RWPE1 (cell line): ENCODE data around the gene CRLF3.

ENCODE experiments used
- CTCF ChIA-PET: fragments of 350-600 bp; sonication (Branson Sonifier 250); formaldehyde crosslinking; extraction: SDS; loops from one replicate; lab custom pipeline; 2021; lab: Yijun Ruan, JAX
- POLR2A ChIA-PET: fragments of 400-600 bp; formaldehyde crosslinking; extraction: SDS; loops from one replicate; lab custom pipeline; 2020; ENCODE audit warnings: antibody characterized with exemption; ENCODE audit not compliant: low non-redundant PET; lab: Yijun Ruan, JAX
- DNase-seq: peaks from one replicate; pipeline ENCODE4 v3.0.0; 2012; ENCODE audit warnings: low spot score
- H3K27ac ChIP-seq: fragments of 450-650 bp; 2 replicates; pipeline ENCODE4 v1.5.1; 2017
- TF ChIP-seq, protein P1 (sequence below): fragments of 450-650 bp; conservative IDR thresholded peaks from 2 replicates; pipeline ENCODE4 v1.5.1; 2017; ENCODE audit warnings: low read depth, mild to moderate bottlenecking

Gene CRLF3, protein sequence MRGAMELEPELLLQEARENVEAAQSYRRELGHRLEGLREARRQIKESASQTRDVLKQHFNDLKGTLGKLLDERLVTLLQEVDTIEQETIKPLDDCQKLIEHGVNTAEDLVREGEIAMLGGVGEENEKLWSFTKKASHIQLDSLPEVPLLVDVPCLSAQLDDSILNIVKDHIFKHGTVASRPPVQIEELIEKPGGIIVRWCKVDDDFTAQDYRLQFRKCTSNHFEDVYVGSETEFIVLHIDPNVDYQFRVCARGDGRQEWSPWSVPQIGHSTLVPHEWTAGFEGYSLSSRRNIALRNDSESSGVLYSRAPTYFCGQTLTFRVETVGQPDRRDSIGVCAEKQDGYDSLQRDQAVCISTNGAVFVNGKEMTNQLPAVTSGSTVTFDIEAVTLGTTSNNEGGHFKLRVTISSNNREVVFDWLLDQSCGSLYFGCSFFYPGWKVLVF

DNA sequence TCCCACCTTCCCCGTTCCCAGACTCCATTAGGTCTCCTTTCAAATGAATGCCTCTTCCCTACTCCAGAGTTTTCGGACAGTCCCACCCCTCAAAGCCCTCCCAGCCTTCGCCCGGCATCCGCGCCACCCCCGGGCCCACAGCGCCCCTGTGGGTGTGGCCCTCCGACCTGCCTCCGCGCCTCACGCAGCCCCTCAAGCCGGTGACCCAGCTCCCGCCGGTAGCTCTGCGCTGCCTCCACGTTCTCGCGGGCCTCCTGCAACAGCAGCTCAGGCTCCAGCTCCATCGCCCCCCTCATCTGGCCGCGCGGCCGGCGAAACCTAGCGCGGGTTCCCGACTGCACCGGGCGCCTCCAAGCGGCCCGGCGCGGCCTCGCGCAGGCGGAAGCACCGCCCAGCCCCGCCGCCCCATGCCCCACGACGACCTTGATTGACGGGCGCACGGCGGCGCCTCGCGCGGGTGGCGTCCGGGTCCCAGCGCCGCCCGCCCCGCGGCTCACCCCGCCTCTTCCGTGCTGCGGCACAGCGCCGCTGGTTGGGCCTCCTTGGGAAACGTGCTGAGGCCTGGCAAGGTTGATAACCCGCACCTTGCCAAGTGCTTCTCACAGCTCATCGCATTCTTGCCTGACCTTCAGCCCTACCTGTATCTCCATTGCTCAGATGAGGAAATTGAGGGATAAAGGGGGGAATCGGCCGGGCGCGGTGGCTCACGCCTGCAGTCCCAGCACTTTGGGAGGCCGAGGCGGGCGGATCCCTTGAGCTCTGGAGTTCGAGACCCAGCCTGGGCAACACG lies at the start of gene CRLF3:
Gene CRLF3 (minus strand): TSS at position 337 of the 790 bp plus-strand sequence. CDS start 41 bp downstream, at position 296.
- peak; percentile 96 for DNase-seq
- CTCF ChIA-PET, result interaction anchor here (0.9 kb wide), 1 partner anchor 109 kb away, joined by 6 read pairs; no protein-coding TSS in a partner anchor
- POLR2A ChIA-PET, result interaction anchor here (0.7 kb wide), 1 partner anchor 35 kb away, joined by 3 read pairs; no protein-coding TSS in a partner anchor
- TF ChIP-seq, protein P1, sequence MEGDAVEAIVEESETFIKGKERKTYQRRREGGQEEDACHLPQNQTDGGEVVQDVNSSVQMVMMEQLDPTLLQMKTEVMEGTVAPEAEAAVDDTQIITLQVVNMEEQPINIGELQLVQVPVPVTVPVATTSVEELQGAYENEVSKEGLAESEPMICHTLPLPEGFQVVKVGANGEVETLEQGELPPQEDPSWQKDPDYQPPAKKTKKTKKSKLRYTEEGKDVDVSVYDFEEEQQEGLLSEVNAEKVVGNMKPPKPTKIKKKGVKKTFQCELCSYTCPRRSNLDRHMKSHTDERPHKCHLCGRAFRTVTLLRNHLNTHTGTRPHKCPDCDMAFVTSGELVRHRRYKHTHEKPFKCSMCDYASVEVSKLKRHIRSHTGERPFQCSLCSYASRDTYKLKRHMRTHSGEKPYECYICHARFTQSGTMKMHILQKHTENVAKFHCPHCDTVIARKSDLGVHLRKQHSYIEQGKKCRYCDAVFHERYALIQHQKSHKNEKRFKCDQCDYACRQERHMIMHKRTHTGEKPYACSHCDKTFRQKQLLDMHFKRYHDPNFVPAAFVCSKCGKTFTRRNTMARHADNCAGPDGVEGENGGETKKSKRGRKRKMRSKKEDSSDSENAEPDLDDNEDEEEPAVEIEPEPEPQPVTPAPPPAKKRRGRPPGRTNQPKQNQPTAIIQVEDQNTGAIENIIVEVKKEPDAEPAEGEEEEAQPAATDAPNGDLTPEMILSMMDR, result peak; percentile 83
- H3K27ac ChIP-seq, result peak within 1 kb of the TSS; percentile 81

DNA sequence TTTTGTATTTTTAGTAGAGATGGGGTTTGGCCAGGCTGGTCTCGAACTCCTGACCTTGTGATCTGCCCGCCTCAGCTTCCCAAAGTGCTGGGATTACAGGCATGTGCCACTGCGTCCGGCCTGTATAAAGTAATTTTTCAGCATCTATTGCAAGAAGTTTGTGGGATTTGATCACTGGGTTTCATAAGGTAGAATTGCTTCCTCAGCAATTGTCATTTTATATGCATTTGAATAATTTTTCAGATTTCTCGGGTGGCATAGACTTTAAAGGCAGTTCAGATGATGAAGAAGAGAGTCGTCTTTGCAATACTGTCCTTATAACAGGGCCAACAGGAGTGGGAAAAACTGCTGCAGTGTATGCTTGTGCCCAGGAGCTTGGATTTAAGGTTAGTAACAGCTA lies 44.5 kb upstream of the CRLF3 start:
- CTCF ChIA-PET, result no interaction called here
- no peak overlapping the region for H3K27ac ChIP-seq
- POLR2A ChIA-PET, result no interaction called here
- DNase-seq, result no peak
- TF ChIP-seq, protein P1, result no peak

DNA sequence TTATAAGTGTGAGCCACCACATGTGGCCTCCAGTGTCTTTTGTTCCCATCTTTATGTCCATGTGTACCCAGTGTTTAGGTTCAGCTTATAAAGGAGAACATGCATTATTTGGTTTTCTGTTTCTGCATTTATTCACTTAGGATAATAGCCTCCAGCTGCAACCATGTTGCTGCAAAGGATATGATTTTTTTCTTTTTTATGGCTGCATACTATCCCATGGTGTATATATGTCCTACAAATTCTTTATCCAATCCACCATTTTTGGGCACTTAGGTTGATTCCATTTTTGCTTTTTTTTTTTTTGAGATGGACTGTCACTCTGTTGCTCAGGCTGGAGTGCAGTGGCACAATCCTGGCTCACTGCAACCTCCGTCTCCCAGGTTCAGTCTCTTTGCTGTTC lies 40.1 kb upstream of the CRLF3 start:
- H3K27ac ChIP-seq, result no peak overlapping the region
- DNase-seq, result no peak
- POLR2A ChIA-PET, result no interaction called here
- TF ChIP-seq, protein P1, result no peak
- CTCF ChIA-PET, result no interaction called here

GRCh38 chr17:30858556-30859250 lies 34.2 kb upstream of the CRLF3 start:
- no peak overlapping the region for H3K27ac ChIP-seq
- CTCF ChIA-PET, result no interaction called here
- POLR2A ChIA-PET, result interaction anchor here (0.6 kb wide), 1 partner anchor 34 kb away, joined by 3 read pairs; the partner anchor contains the start of gene CRLF3
- DNase-seq, result no peak
- TF ChIP-seq, protein P1, result no peak

DNA sequence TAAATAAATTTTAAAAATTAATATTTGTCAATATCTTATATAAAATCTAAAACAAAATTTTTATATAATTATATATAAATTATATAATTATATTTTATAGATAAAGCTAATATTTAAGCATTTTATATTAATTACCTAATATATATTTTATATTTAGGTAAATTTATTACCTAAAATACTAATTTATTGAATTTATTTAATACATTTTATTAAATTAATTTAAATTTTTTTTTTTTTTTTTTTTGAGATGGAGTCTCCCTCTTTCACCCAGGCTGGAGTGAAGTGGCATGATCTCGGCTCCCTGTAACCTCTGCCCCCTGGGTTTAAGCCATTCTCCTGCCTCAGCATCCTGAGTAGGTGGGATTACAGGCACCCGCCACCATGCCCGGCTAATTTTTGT lies 29.7 kb upstream of the CRLF3 start:
- CTCF ChIA-PET, result interaction anchor here (0.6 kb wide), 1 partner anchor 361 kb away, joined by 3 read pairs; no protein-coding TSS in a partner anchor
- TF ChIP-seq, protein P1, result no peak
- POLR2A ChIA-PET, result interaction anchor here (0.5 kb wide), 1 partner anchor 42 kb away, joined by 3 read pairs; no protein-coding TSS in a partner anchor
- DNase-seq, result no peak
- H3K27ac ChIP-seq, result no peak overlapping the region
